CMK (cell line): Measurements from ENCODE around the gene LPP.
"Not testable (repeated sequence)": the region's sequence is repeated elsewhere in the genome, so short reads cannot be mapped to it uniquely, and the experiment has no call there.

Experiments
- DNase-seq: peaks from one replicate; pipeline ENCODE4 v3.0.0-alpha.2; 2010; ENCODE audit warnings: low read depth

The LPP gene

GRCh38 chr3:188590557-188590956, 436.6 kb downstream of the LPP start:
- no peak for DNase-seq

GRCh38 chr3:188594139-188594538, 440.2 kb downstream of the LPP start:
- DNase-seq, result no peak

GRCh38 chr3:188595890-188596376, 442.0 kb downstream of the LPP start:
- DNase-seq, result no peak

GRCh38 chr3:188598894-188599293, 444.9 kb downstream of the LPP start:
- DNase-seq, result no peak

- no peak for DNase-seq
Measured at GRCh38 chr3:188602111-188602510, 448.2 kb downstream of the LPP start.

- DNase-seq, result no peak
Measured at GRCh38 chr3:188602620-188603019, 448.7 kb downstream of the LPP start.

- DNase-seq, result no peak
Measured at GRCh38 chr3:188604651-188605050, 450.7 kb downstream of the LPP start.

- DNase-seq, result no peak
Measured at GRCh38 chr3:188605231-188605630, 451.3 kb downstream of the LPP start.

GRCh38 chr3:188605905-188606304, 451.9 kb downstream of the LPP start:
- DNase-seq, result no peak

- no peak for DNase-seq
Measured at GRCh38 chr3:188607805-188608315, 453.9 kb downstream of the LPP start.

GRCh38 chr3:188608401-188608800, 454.4 kb downstream of the LPP start:
- DNase-seq, result no peak

- DNase-seq, result not testable (repeated sequence)
Measured at GRCh38 chr3:188613721-188614120, 459.8 kb downstream of the LPP start.

- no peak for DNase-seq
Measured at GRCh38 chr3:188617270-188617669, 463.3 kb downstream of the LPP start.

- no peak for DNase-seq
Measured at GRCh38 chr3:188617988-188618701, 464.2 kb downstream of the LPP start.

- DNase-seq, result no peak
Measured at GRCh38 chr3:188620752-188621151, 466.8 kb downstream of the LPP start.

- no peak for DNase-seq
Measured at GRCh38 chr3:188624384-188624783, 470.4 kb downstream of the LPP start.

- no peak for DNase-seq
Measured at GRCh38 chr3:188624828-188625227, 470.9 kb downstream of the LPP start.

GRCh38 chr3:188627652-188628051, 473.7 kb downstream of the LPP start:
- no peak for DNase-seq

GRCh38 chr3:188631291-188632010, 477.5 kb downstream of the LPP start:
- no peak for DNase-seq

- no peak for DNase-seq
Measured at GRCh38 chr3:188633206-188633605, 479.2 kb downstream of the LPP start.

- DNase-seq, result no peak
Measured at GRCh38 chr3:188634285-188634684, 480.3 kb downstream of the LPP start.

GRCh38 chr3:188635258-188636042, 481.5 kb downstream of the LPP start:
- DNase-seq, result no peak
